Stimulated activated memory B cell treated with anti-CD40 and anti-IgM and Interleukin-4, amounts not matched to agents 10 μg/mL and 1 μg/mL and 100 μg/mL, for 72 hours (primary cell): ENCODE measurements around the gene TERT.
"Not testable (repeated sequence)": the region's sequence is repeated elsewhere in the genome, so short reads cannot be mapped to it uniquely, and the experiment has no call there.

Source experiments
- ATAC-seq: fragments of 150-1000 bp; cut with Tn5 transposase; 2 replicates; pipeline ENCODE4 v1.10.0; 2021
- H3K27ac Mint-ChIP-seq: one replicate; pipeline ENCODE4 v1.8.0; 2022; ENCODE audit warnings: mild to moderate bottlenecking, mixed read lengths
- H3K27me3 Mint-ChIP-seq: one replicate; pipeline ENCODE4 v1.8.0; 2022; ENCODE audit warnings: mixed read lengths
- H3K36me3 Mint-ChIP-seq: one replicate; pipeline ENCODE4 v1.8.0; 2022; ENCODE audit warnings: mixed read lengths
- H3K4me1 Mint-ChIP-seq: one replicate; pipeline ENCODE4 v1.8.0; 2022; ENCODE audit warnings: mixed read lengths
- H3K4me3 Mint-ChIP-seq: one replicate; pipeline ENCODE4 v1.8.0; 2022; ENCODE audit warnings: mild to moderate bottlenecking, moderate library complexity, mixed read lengths
- H3K9me3 Mint-ChIP-seq: one replicate; pipeline ENCODE4 v1.8.0; 2022; ENCODE audit warnings: mixed read lengths

Gene TERT

GRCh38 chr5:1294835-1295649 is at the start of gene TERT:
Gene TERT (minus strand): TSS chr5:1295068. CDS start chr5:1294989, 79 bp downstream.
- H3K4me3 Mint-ChIP-seq = peak within 1 kb of the TSS; percentile 34
- peaks cover 58% of the 10 kb centered on the region for H3K27me3 Mint-ChIP-seq
- no peaks in the 10 kb centered on the region for H3K36me3 Mint-ChIP-seq
- H3K9me3 Mint-ChIP-seq = no peaks in the 10 kb centered on the region
- ATAC-seq = peak; percentile 57
- H3K27ac Mint-ChIP-seq = no peak within 1 kb of the TSS
- H3K4me1 Mint-ChIP-seq = peaks cover 36% of the 10 kb centered on the region

DNA sequence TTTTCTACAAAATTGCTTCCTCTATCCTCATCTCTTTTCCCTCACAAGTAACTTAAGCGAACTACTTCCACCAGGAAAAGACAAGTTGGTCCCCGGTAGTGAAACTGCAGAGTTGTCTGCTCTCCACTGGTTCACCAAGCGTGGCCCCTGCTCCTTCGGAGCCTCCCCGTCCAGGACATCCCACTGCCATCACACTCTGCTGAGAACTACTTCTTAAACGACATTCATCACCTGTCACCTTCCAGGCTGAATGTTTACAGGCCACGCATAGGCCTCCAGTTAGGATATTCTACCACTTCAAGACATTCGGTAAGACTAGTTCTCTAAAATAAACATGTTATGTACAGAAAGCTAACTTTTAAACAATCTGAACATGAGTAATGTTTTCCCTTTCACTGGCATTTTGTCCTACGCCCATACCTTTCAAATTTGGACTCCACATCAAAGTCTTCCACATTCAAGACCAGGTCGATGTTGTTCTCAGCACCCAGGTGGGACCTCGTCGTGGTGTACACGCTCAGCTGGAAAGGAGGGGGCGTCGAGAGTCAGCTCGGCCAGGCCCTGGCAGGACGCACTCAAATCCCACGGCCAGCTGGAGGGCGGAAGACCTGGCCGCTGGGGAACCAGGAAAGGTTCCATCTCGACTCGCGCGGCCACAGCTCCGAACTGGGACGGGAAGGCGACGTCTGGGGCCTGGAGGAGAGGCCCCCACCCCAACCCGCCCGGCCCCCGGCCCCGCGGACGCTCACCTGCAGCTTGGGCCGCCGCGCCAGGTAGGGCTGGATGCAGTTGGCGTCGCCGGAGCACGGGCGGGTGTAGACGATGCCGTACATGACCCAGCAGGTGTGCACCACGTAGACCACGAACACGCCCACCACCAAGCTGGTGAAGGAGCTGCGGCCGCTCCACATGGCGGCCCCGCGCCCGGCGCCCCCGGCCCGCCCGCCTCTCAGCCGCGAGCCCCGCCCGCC is 49.3 kb upstream of the TERT start:
- ATAC-seq = no peak

GRCh38 chr5:1343315-1343751 is 48.5 kb upstream of the TERT start:
- no peaks in the 10 kb centered on the region for H3K9me3 Mint-ChIP-seq
- ATAC-seq = no peak
- peaks cover 51% of the 10 kb centered on the region for H3K4me1 Mint-ChIP-seq
- H3K4me3 Mint-ChIP-seq = peak overlapping the region; percentile 85
- H3K27me3 Mint-ChIP-seq = no peaks in the 10 kb centered on the region
- peak overlapping the region; percentile 79 for H3K27ac Mint-ChIP-seq
- peaks cover 39% of the 10 kb centered on the region for H3K36me3 Mint-ChIP-seq

More for the DNA sequence above, 49.3 kb upstream of the TERT start:
- H3K36me3 Mint-ChIP-seq = peaks cover 34% of the 10 kb centered on the region
- no peaks in the 10 kb centered on the region for H3K27me3 Mint-ChIP-seq
- peaks cover 50% of the 10 kb centered on the region for H3K4me1 Mint-ChIP-seq
- H3K27ac Mint-ChIP-seq = peak overlapping the region; percentile 27
- H3K4me3 Mint-ChIP-seq = peak overlapping the region; percentile 85
- no peaks in the 10 kb centered on the region for H3K9me3 Mint-ChIP-seq

- H3K9me3 Mint-ChIP-seq, H3K27me3 Mint-ChIP-seq, ATAC-seq: not testable (repeated sequence)
- peak overlapping the region; percentile 79 for H3K27ac Mint-ChIP-seq
- peaks cover 54% of the 10 kb centered on the region for H3K4me1 Mint-ChIP-seq
- H3K4me3 Mint-ChIP-seq = peak overlapping the region; percentile 85
- peaks cover 44% of the 10 kb centered on the region for H3K36me3 Mint-ChIP-seq
Measured at GRCh38 chr5:1342711-1343110, 47.8 kb upstream of the TERT start.

- Mint-ChIP-seq H3K27ac (peak overlapping the region; percentile 79), H3K4me1 (peaks cover 54% of the 10 kb centered on the region), H3K9me3 (no peaks in the 10 kb centered on the region), H3K27me3 (no peaks in the 10 kb centered on the region), H3K4me3 (peak overlapping the region; percentile 64), H3K36me3 (peaks cover 44% of the 10 kb centered on the region)
- ATAC-seq = no peak
Measured at GRCh38 chr5:1342268-1342667, 47.4 kb upstream of the TERT start.

- Mint-ChIP-seq H3K9me3 (no peaks in the 10 kb centered on the region), H3K4me1 (peaks cover 56% of the 10 kb centered on the region), H3K27me3 (no peaks in the 10 kb centered on the region), H3K4me3 (peak overlapping the region; percentile 64), H3K36me3 (peaks cover 44% of the 10 kb centered on the region), H3K27ac (peak overlapping the region; percentile 79)
- ATAC-seq = no peak
Measured at GRCh38 chr5:1341863-1342262, 47.0 kb upstream of the TERT start.

- peaks cover 58% of the 10 kb centered on the region for H3K4me1 Mint-ChIP-seq
- not testable (repeated sequence) for H3K4me3 Mint-ChIP-seq, ATAC-seq, H3K27me3 Mint-ChIP-seq, H3K27ac Mint-ChIP-seq, H3K9me3 Mint-ChIP-seq
- peaks cover 64% of the 10 kb centered on the region for H3K36me3 Mint-ChIP-seq
Measured at GRCh38 chr5:1339818-1340210, 44.9 kb upstream of the TERT start.

DNA sequence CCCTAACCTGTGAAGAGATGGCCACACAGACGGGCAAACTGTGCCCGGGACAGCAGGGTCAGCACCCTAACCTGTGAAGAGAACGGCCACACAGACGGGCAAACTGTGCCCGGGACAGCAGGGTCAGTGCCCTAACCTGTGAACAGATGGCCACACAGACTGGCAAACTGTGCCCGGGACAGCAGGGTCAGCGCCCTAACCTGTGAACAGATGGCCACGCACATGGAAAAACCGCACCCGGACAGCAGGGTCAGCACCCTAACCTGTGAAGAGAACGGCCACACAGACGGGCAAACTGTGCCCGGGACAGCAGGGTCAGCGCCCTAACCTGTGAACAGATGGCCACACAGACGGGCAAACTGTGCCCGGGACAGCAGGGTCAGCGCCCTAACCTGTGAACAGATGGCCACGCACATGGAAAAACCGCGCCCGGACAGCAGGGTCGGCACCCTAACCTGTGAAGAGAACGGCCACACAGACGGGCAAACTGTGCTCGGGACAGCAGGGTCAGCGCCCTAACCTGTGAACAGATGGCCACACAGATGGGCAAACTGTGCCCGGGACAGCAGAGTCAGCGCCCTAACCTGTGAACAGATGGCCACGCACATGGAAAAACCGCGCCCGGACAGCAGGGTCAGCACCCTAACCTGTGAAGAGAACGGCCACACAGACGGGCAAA is 44.4 kb upstream of the TERT start:
- not testable (repeated sequence) for H3K9me3 Mint-ChIP-seq, H3K27ac Mint-ChIP-seq, H3K4me3 Mint-ChIP-seq, ATAC-seq, H3K27me3 Mint-ChIP-seq
- H3K4me1 Mint-ChIP-seq = peaks cover 57% of the 10 kb centered on the region
- H3K36me3 Mint-ChIP-seq = peaks cover 69% of the 10 kb centered on the region

GRCh38 chr5:1338506-1339070 is 43.7 kb upstream of the TERT start:
- Mint-ChIP-seq H3K4me3 (no peak overlapping the region), H3K4me1 (peaks cover 50% of the 10 kb centered on the region), H3K36me3 (peaks cover 66% of the 10 kb centered on the region), H3K27ac (no peak overlapping the region), H3K27me3 (no peaks in the 10 kb centered on the region), H3K9me3 (no peaks in the 10 kb centered on the region)
- no peak for ATAC-seq

DNA sequence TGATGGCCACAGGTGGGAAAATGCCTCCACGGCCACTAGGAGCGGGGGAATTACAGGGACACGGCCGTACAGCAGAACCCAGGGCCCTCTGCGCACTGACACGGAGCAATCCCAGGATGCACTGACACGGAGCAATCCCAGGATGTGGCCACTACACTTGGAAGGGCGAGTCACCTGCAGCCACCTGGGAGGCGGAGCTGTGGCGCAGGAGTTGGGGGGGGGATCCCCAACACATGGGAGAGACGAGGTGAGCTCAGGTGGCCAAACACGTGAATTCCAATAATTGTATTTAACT is 43.3 kb upstream of the TERT start:
- Mint-ChIP-seq H3K36me3 (peaks cover 68% of the 10 kb centered on the region), H3K27ac (no peak overlapping the region), H3K4me1 (peaks cover 45% of the 10 kb centered on the region), H3K4me3 (no peak overlapping the region), H3K27me3 (no peaks in the 10 kb centered on the region), H3K9me3 (no peaks in the 10 kb centered on the region)
- no peak for ATAC-seq

DNA sequence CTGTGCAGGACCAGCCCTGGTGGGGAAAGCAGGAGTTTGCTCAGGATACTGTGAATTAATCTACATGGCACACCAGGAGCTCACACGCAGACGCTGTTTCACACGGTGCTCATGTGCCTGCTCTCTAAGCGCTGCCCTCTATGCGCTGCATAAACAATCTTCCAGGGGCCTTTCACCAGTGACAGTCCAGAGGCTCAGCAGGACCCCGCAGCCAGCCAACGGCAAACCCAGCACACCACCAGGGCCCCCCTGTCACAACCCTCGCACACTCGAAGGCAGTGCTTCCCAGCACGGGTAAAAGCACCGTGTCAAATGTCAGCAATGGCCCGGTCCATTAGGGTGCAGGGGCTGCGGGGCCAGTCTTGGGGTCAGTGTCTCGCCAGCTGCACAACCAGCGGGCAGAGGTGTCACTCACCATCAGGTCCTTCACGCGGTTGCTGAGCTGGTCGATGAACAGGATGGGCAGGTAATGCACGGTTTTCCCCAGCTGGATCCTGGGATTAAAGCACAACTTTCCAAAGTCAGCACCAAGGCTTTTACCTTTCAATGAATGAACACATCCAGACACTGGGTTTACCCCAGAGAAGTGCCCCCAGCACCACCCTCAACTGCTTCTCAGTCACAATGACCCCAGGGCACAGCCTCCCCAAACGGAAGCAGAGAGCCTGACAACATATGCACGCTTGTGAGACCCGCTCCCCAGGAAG is 42.8 kb upstream of the TERT start:
- H3K27ac Mint-ChIP-seq = no peak overlapping the region
- peaks cover 44% of the 10 kb centered on the region for H3K4me1 Mint-ChIP-seq
- peaks cover 70% of the 10 kb centered on the region for H3K36me3 Mint-ChIP-seq
- no peaks in the 10 kb centered on the region for H3K27me3 Mint-ChIP-seq
- H3K4me3 Mint-ChIP-seq = no peak overlapping the region
- no peak for ATAC-seq
- H3K9me3 Mint-ChIP-seq = no peaks in the 10 kb centered on the region

GRCh38 chr5:1336749-1337488 is 42.1 kb upstream of the TERT start:
- Mint-ChIP-seq H3K4me3 (no peak overlapping the region), H3K4me1 (peaks cover 40% of the 10 kb centered on the region), H3K27me3 (no peaks in the 10 kb centered on the region), H3K36me3 (peaks cover 74% of the 10 kb centered on the region), H3K27ac (no peak overlapping the region), H3K9me3 (no peaks in the 10 kb centered on the region)
- ATAC-seq = no peak

GRCh38 chr5:1336106-1336561 is 41.3 kb upstream of the TERT start:
- Mint-ChIP-seq H3K9me3 (no peaks in the 10 kb centered on the region), H3K4me1 (peaks cover 33% of the 10 kb centered on the region), H3K27me3 (no peaks in the 10 kb centered on the region), H3K4me3 (peak overlapping the region; percentile 2), H3K27ac (no peak overlapping the region), H3K36me3 (peaks cover 72% of the 10 kb centered on the region)
- ATAC-seq = peak; percentile 59
